Measurements from ENCODE around the gene DCUN1D1. TPM values are rescaled to one million over a fixed set of nuclear protein-coding genes. Genes with fewer than 3 reads are reported as not detected.

Gene DCUN1D1
- total RNA-seq, 1 experiment from 2014 or later: 71.7 TPM

- no peak overlapping the region for H2BK20ac ChIP-seq (ENCODE audit: low read depth, low read length, poor library complexity, severe bottlenecking)
- no peak overlapping the region for H2BK15ac ChIP-seq (ENCODE audit: low read depth, low read length)
- no peak overlapping the region for H3K56ac ChIP-seq (ENCODE audit: insufficient read length, low read depth, low read length)
- no peak overlapping the region for H2AK5ac ChIP-seq (ENCODE audit: insufficient read length, low read length)
- H3K4me1 ChIP-seq (ENCODE audit: insufficient read depth, low read length): no peaks in the 10 kb centered on the region
- no peak overlapping the region for H3K27ac Mint-ChIP-seq
- no peak overlapping the region for H3K4ac ChIP-seq (ENCODE audit: low read depth, low read length)
- H3K4me2 ChIP-seq (ENCODE audit: insufficient read depth, insufficient read length, low read length): no peak overlapping the region
- no peak overlapping the region for H3T11ph ChIP-seq (ENCODE audit: low read length)
- H3K27ac ChIP-seq (ENCODE audit: insufficient read length, low read depth, low read length): no peak overlapping the region
- H4K8ac ChIP-seq (replicated peaks; ENCODE audit: insufficient read length, low read depth, low read length): no peak overlapping the region
- H4K20me1 ChIP-seq (ENCODE audit: control insufficient read depth, insufficient read depth, insufficient read length): no peaks in the 10 kb centered on the region
- no peaks in the 10 kb centered on the region for H3K27me3 Mint-ChIP-seq (ENCODE audit: low read depth)
- H3K4me1 Mint-ChIP-seq: peaks cover 2 to 6% of the 10 kb centered on the region in 2 experiments; a peak in 1 of 4 replicates
- TF ChIP-seq CTCF (conservative IDR thresholded peaks at IDR 0.05): no peak
- no CpG with 5 or more reads among the region's 5 CpGs for WGBS (ENCODE audit: extremely low coverage, insufficient read length, low lambda C conversion rate)
- H2BK12ac ChIP-seq (ENCODE audit: insufficient read length, low read depth, low read length): no peak overlapping the region
- H3K79me1 ChIP-seq (ENCODE audit: insufficient read depth, low read depth, low read length, poor library complexity, severe bottlenecking): no peaks in the 10 kb centered on the region
- no peaks in the 10 kb centered on the region for H3K23me2 ChIP-seq (ENCODE audit: insufficient read length, low read depth, low read length, poor library complexity, severe bottlenecking)
- H2BK5ac ChIP-seq (ENCODE audit: insufficient read length, low read length): no peak overlapping the region
- no peaks in the 10 kb centered on the region for H3K27me3 ChIP-seq (ENCODE audit: insufficient read depth, low read length)
- H3K23ac ChIP-seq (ENCODE audit: insufficient read length, low read depth, low read length): no peak overlapping the region
- no peak overlapping the region for H2AFZ ChIP-seq (ENCODE audit: low read length)
- H3K14ac ChIP-seq (ENCODE audit: insufficient read depth, low read length): no peak overlapping the region
- no peak overlapping the region for H3K4me3 Mint-ChIP-seq
- no peaks in the 10 kb centered on the region for H3K9me3 ChIP-seq (ENCODE audit: control insufficient read depth, low read depth, low read length)
- no peak overlapping the region for H4K91ac ChIP-seq (ENCODE audit: insufficient read length, low read depth, low read length)
- H3K36me3 Mint-ChIP-seq (ENCODE audit: insufficient read depth in 1 of 3, low read depth in 3 of 3): peaks cover 0 to 5% (median 3%) of the 10 kb centered on the region in 3 experiments; a peak in 1 of 7 replicates
- H4K5ac ChIP-seq (ENCODE audit: insufficient read length, low read depth, low read length): no peak overlapping the region
- no peak overlapping the region for H3K18ac ChIP-seq (ENCODE audit: insufficient read length, low read depth, low read length)
- H2BK120ac ChIP-seq (ENCODE audit: low read depth, low read length, poor library complexity, severe bottlenecking): no peak overlapping the region
- no peak overlapping the region for H3K9ac ChIP-seq (ENCODE audit: extremely low read depth, insufficient read length, low read length)
- no peaks in the 10 kb centered on the region for H3K79me2 ChIP-seq (ENCODE audit: insufficient read depth, low read length)
- no peak for DNase-seq
- no peaks in the 10 kb centered on the region for H3K9me3 Mint-ChIP-seq
These were observed 78.1 kb downstream of the DCUN1D1 start for GRCh38 chr3:182902236-182902635.
